ENCODE data around the gene ZNF516.

DNA sequence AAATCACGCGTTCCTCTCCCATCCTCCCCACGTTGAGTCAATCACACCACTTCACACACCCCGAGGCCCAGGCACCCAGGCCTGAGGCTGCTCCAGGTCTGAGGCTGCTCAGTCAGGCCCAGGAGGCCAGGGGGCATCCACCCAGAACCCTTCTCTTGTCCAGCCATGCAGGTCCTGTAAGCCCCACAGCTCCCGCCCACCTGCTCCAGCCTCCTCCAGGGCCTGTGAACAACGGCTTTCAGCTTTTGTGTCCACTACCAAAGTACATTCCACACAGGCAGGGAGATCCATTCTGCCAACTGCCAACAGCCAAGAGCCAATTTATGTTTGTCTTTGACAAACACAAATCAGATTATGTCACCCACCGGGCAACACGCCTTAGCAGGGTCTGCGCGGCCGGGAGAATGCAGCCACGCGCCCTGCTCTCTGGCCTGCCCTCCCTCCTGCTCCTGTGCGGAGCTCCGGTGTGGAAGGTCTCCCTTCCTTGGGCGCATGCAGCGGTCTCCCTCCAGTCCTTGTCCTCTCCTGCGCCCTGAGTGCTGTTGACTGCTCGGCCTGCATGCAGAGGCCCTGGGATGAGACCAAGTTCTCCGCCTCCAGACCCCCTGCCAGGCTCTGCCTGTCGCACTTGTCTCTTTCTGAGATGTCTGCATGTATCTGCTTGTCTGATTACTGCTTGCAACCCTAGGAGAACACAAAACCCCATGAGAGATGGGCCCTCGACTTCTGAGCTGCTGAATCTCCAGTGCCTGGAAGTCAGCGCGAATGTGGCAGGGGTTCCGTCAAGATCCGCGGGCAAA is 146.6 kb downstream of the ZNF516 start:
- no peak for TF ChIP-seq EZH2 (IDR thresholded peaks at IDR 0.05; ENCODE audit: insufficient read depth, poor library complexity, severe bottlenecking)
- no peak for TF ChIP-seq EZH2phosphoT487 (IDR thresholded peaks at IDR 0.05; ENCODE audit: insufficient read depth, low read depth)

Measured in GM23248 (cell line).